GM12878 (cell line): ENCODE results near the gene ARRDC1. TPM values are rescaled to one million over a fixed set of nuclear protein-coding genes. Genes with fewer than 3 reads are reported as not detected.

ENCODE experiments used
- ATAC-seq: fragments of 200-7000 bp; cut with Tn5 transposase; 3 replicates; pipeline ENCODE4 v1.9.1; 2020; ENCODE audit warnings: mild to moderate bottlenecking, moderate library complexity
- BruUV-seq: library from RNA; stranded (reverse); fragments of 400-500 nt; replicated peaks from 2 replicates; lab custom pipeline; 2021; lab: Mats Ljungman, UMichigan
- CTCF ChIA-PET: fragments of 300-600 bp; sonication (Branson Sonifier 250); formaldehyde crosslinking; extraction: SDS; loops from one replicate; lab custom pipeline; 2021; ENCODE audit warnings: inconsistent platforms; lab: Yijun Ruan, JAX
- POLR2A ChIA-PET: fragments of 350-600 bp; formaldehyde crosslinking; extraction: SDS; loops from one replicate; lab custom pipeline; 2021; ENCODE audit warnings: inconsistent platforms; lab: Charles Lee
- RAD21 ChIA-PET: fragments of 300-600 bp; sonication (Branson Sonifier 250); formaldehyde crosslinking; loops from one replicate; lab custom pipeline; 2023; ENCODE audit warnings: antibody characterized with exemption; ENCODE audit not compliant: unreplicated experiment; lab: Charles Lee
- SMC1A ChIA-PET: fragments of 300-600 bp; sonication (Branson Sonifier 250); formaldehyde crosslinking; loops from one replicate; lab custom pipeline; 2023; ENCODE audit not compliant: unreplicated experiment, uncharacterized antibody; lab: Charles Lee
- DNase-seq: peaks from one replicate; pipeline ENCODE4 v3.0.0-alpha.2; 2011; ENCODE audit warnings: low read depth, low spot score
- FAIRE-seq: peaks from 3 replicates; lab custom pipeline; 2011; peaks lifted over from hg19 to GRCh38; lab: Jason Lieb, UNC
- H2AFZ ChIP-seq: 2 replicates; pipeline ENCODE4 v1.6.0; 2011; ENCODE audit warnings: low read depth, low read length, control low read depth; ENCODE audit not compliant: control insufficient read depth
- H3K27ac ChIP-seq: 2 replicates; pipeline ENCODE4 v1.5.1; 2011; ENCODE audit warnings: control low read depth; ENCODE audit not compliant: control insufficient read depth, insufficient read depth
- H3K27me3 ChIP-seq, 2 experiments: replicated peaks in 1 of 2; 2 replicates each; pipeline versions ENCODE4 v1.6.0 to v1.6.1; 2011; ENCODE audit warnings: low read length in 1 of 2; ENCODE audit not compliant: control insufficient read depth in 2 of 2, insufficient read depth in 2 of 2
- H3K36me3 ChIP-seq, 2 experiments: 2 replicates each; pipeline ENCODE4 v1.5.1; 2011; ENCODE audit warnings: low read length in 1 of 2; ENCODE audit not compliant: control insufficient read depth in 2 of 2, insufficient read depth in 2 of 2
- H3K4me1 ChIP-seq: 2 replicates; pipeline ENCODE4 v1.6.1; 2011; ENCODE audit warnings: mild to moderate bottlenecking, low read length, moderate library complexity, mixed read lengths; ENCODE audit not compliant: control insufficient read depth, insufficient read depth
- H3K4me2 ChIP-seq: 2 replicates; pipeline ENCODE4 v1.6.0; 2011; ENCODE audit warnings: control low read depth; ENCODE audit not compliant: control insufficient read depth, insufficient read depth
- H3K4me3 ChIP-seq: fragments of 200-600 bp; sonication (generic); 2 replicates; pipeline ENCODE4 v1.5.1; 2016
- H3K79me2 ChIP-seq: 2 replicates; pipeline ENCODE4 v1.6.0; 2011; ENCODE audit warnings: low read length; ENCODE audit not compliant: control insufficient read depth, insufficient read depth
- H3K9ac ChIP-seq: 2 replicates; pipeline ENCODE4 v1.8.0; 2011; ENCODE audit warnings: low read length, control low read depth, mixed read lengths; ENCODE audit not compliant: control insufficient read depth, insufficient read depth
- H3K9me3 ChIP-seq: replicated peaks from 3 replicates; pipeline ENCODE4 v1.5.1; 2011; ENCODE audit warnings: mild to moderate bottlenecking, low read length; ENCODE audit not compliant: control insufficient read depth, insufficient read depth
- H4K20me1 ChIP-seq: 2 replicates; pipeline ENCODE4 v1.6.0; 2011; ENCODE audit not compliant: control insufficient read depth, insufficient read depth
- BHLHE40 ChIP-seq, 2 experiments: fragments of 450-650 bp in 1 of 2; IDR thresholded peaks; 2 replicates each; pipeline ENCODE4 v1.6.1; 2011 to 2017; ENCODE audit warnings: low read depth in 2 of 2, borderline replicate concordance in 1 of 2, improper control_type of control experiment in 1 of 2, low read length in 1 of 2, mild to moderate bottlenecking in 1 of 2
- CBFB ChIP-seq: IDR thresholded peaks from 2 replicates; pipeline ENCODE4 v1.6.1; 2016; ENCODE audit warnings: antibody characterized with exemption, low read depth
- CBX3 ChIP-seq: fragments of 200-600 bp; sonication (generic); IDR thresholded peaks from 2 replicates; pipeline ENCODE4 v1.6.1; 2016; ENCODE audit warnings: low read depth, borderline replicate concordance
- CEBPZ ChIP-seq: fragments of 150-350 bp; IDR thresholded peaks from 2 replicates; pipeline ENCODE4 v1.6.1; 2016; ENCODE audit warnings: low read depth, low read length
- CHD2 ChIP-seq: IDR thresholded peaks from 2 replicates; pipeline ENCODE4 v1.6.1; 2011; ENCODE audit warnings: low read depth, low read length, improper control_type of control experiment, borderline replicate concordance
- ESRRA ChIP-seq: IDR thresholded peaks from 2 replicates; pipeline ENCODE4 v1.6.1; 2012; ENCODE audit warnings: mild to moderate bottlenecking, low read length, improper control_type of control experiment
- JUNB ChIP-seq: IDR thresholded peaks from 2 replicates; pipeline ENCODE4 v1.6.1; 2016; ENCODE audit warnings: antibody characterized with exemption, mild to moderate bottlenecking
- MEF2A ChIP-seq: IDR thresholded peaks from 2 replicates; pipeline ENCODE4 v1.6.1; 2011; ENCODE audit warnings: low read depth, mild to moderate bottlenecking, low read length, moderate library complexity; ENCODE audit not compliant: insufficient read depth
- NFYA ChIP-seq: IDR thresholded peaks from 2 replicates; pipeline ENCODE4 v1.6.1; 2011; ENCODE audit warnings: low read depth, mild to moderate bottlenecking, low read length, improper control_type of control experiment, borderline replicate concordance
- PAX5 ChIP-seq: IDR thresholded peaks from 2 replicates; pipeline ENCODE4 v1.6.1; 2011; ENCODE audit warnings: low read depth, low read length, borderline replicate concordance
- PML ChIP-seq: IDR thresholded peaks from 2 replicates; pipeline ENCODE4 v1.6.1; 2012; ENCODE audit warnings: low read length, inconsistent platforms
- POLR2AphosphoS2 ChIP-seq: IDR thresholded peaks from 2 replicates; pipeline ENCODE4 v1.6.1; 2011; ENCODE audit warnings: low read depth, mild to moderate bottlenecking, low read length, improper control_type of control experiment, moderate library complexity
- REST ChIP-seq: IDR thresholded peaks from 2 replicates; pipeline ENCODE4 v1.6.1; 2012; ENCODE audit warnings: mild to moderate bottlenecking, low read depth, low read length
- RUNX3 ChIP-seq: IDR thresholded peaks from 2 replicates; pipeline ENCODE4 v1.6.1; 2012; ENCODE audit warnings: low read length, inconsistent platforms
- SMAD1 ChIP-seq: fragments of 450-650 bp; IDR thresholded peaks from 2 replicates; pipeline ENCODE4 v1.6.1; 2018; ENCODE audit warnings: mild to moderate bottlenecking, low read depth; ENCODE audit not compliant: partially characterized antibody
- WGBS: methylation state at CpG from one replicate; pipeline ENCODE4 v1.1.6; 2016; ENCODE audit warnings: low lambda C conversion rate; ENCODE audit not compliant: insufficient replicate concordance, insufficient coverage; ENCODE audit errors: missing lambda C conversion rate; 5-methylcytosine and 5-hydroxymethylcytosine counted together
- in situ Hi-C: fragments of 300-500 bp; cut with MboI; formaldehyde crosslinking; loops from 9 replicates; pipeline ENCODE4 v1.14.3; 2018; ENCODE audit warnings: mixed read lengths
- intact Hi-C: fragments of 100-400 bp; cut with micrococcal nuclease; formaldehyde crosslinking; loops from one replicate; pipeline ENCODE4 v1.14.2; 2022; ENCODE audit not compliant: unreplicated experiment
- polyA plus RNA-seq, 11 experiments: library from polyadenylated mRNA; depleted of rRNA in 4 of 11; unstranded in 6 of 11; stranded (reverse) in 5 of 11; fragments of >200 nt; fragmentation: Nextera tagmentation in 4 of 11; fragmentation: Illumina TruSeq in 1 of 11; extraction: Ambion mirVana in 4 of 11; extraction: Trizol in 1 of 11; gene quantifications; 1 replicate in 1 of 11; 2 replicates in 10 of 11; pipeline versions ENCODE4 v1.2.1 to v1.2.3, GENCODE V29; 2011 to 2016; ENCODE audit warnings: inconsistent platforms in 2 of 11, missing spikeins in 2 of 11, low read depth in 1 of 11
- total RNA-seq, 4 experiments: library from RNA; depleted of rRNA in 3 of 4; stranded (reverse); fragments of >200 nt in 3 of 4; fragmentation: Illumina TruSeq in 1 of 4; extraction: Trizol in 1 of 4; gene quantifications; 2 replicates each; pipeline versions ENCODE4 v1.2.1 to v1.2.3, GENCODE V29; 2013 to 2021
- TF ChIP-seq, protein P1 (sequence below): fragments of 450-650 bp; IDR thresholded peaks from 2 replicates; pipeline ENCODE4 v1.6.1; 2017; ENCODE audit warnings: mild to moderate bottlenecking, low read depth, inconsistent platforms; ENCODE audit not compliant: poor library complexity, severe bottlenecking

The ARRDC1 gene
- total and polyA plus RNA-seq, 10 of the 15 experiments (the other 5 are each of a cell fraction or from before 2014, with no cell fraction given): 0.23 to 34.4 (median 20.9) TPM

DNA sequence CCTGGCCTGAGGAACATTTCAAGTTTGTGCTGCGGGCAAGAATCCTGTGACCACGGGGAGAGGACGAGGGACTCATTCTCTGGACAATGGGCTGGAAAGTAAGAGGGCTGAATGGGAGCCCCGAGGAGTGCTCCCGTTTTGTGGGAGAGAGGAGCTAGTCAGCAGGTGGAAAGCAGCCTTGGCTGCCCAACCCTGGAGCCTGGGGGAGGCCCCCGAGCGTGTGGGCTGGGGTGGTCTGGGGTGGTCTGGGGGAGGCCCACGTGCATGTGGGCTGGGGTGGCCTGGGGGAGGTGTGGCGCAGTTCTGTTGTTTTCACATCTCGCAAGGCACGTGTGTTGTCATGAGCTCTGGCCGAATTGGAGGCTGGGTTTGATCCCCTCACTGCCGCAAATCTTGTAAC, 40.9 kb downstream of the ARRDC1 start:
- no peaks in the 10 kb centered on the region; the same call in 2 of the 3 replicates for H3K9me3 ChIP-seq
- RAD21 ChIA-PET: no interaction called here
- CTCF ChIA-PET: no interaction called here
- H2AFZ ChIP-seq: no peak overlapping the region
- SMC1A ChIA-PET: no interaction called here
- in situ Hi-C loops (no loop called here), intact Hi-C loops (no loop called here)
- TF ChIP-seq REST: no peak
- no peak for TF ChIP-seq PAX5
- no peak for TF ChIP-seq CEBPZ
- no peak for TF ChIP-seq SMAD1
- no peak for TF ChIP-seq NFYA
- no peak for TF ChIP-seq ESRRA
- TF ChIP-seq CBFB: no peak
- TF ChIP-seq, protein P1, sequence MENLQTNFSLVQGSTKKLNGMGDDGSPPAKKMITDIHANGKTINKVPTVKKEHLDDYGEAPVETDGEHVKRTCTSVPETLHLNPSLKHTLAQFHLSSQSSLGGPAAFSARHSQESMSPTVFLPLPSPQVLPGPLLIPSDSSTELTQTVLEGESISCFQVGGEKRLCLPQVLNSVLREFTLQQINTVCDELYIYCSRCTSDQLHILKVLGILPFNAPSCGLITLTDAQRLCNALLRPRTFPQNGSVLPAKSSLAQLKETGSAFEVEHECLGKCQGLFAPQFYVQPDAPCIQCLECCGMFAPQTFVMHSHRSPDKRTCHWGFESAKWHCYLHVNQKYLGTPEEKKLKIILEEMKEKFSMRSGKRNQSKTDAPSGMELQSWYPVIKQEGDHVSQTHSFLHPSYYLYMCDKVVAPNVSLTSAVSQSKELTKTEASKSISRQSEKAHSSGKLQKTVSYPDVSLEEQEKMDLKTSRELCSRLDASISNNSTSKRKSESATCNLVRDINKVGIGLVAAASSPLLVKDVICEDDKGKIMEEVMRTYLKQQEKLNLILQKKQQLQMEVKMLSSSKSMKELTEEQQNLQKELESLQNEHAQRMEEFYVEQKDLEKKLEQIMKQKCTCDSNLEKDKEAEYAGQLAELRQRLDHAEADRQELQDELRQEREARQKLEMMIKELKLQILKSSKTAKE: no peak
- TF ChIP-seq POLR2AphosphoS2: no peak
- TF ChIP-seq CBX3: no peak
- TF ChIP-seq MEF2A: no peak
- TF ChIP-seq CHD2: no peak
- TF ChIP-seq PML: no peak
- TF ChIP-seq RUNX3: no peak
- TF ChIP-seq BHLHE40 (IDR thresholded peaks at IDR 0.05; ENCODE audit: borderline replicate concordance in 1 of 2, low read depth in 2 of 2, low read length in 1 of 2): no peak
- no peak for TF ChIP-seq JUNB
- H3K27ac ChIP-seq: no peak overlapping the region
- H3K27me3 ChIP-seq: no peaks in the 10 kb centered on the region
- H4K20me1 ChIP-seq: no peaks in the 10 kb centered on the region
- ATAC-seq (no peak), FAIRE-seq (no peak), DNase-seq (no peak)
- no peak overlapping the region for H3K9ac ChIP-seq
- peaks cover 8 to 28% of the 10 kb centered on the region in 2 experiments for H3K36me3 ChIP-seq
- no TSS peak for BruUV-seq
- peaks cover 53% of the 10 kb centered on the region for H3K79me2 ChIP-seq
- H3K4me2 ChIP-seq: no peak overlapping the region
- POLR2A ChIA-PET: interaction anchor here (0.9 to 1.0 kb wide), 2 partner anchors 10 to 28 kb away, joined by 3 read pairs; partner anchors contain the start of gene EHMT1
- peaks cover 9% of the 10 kb centered on the region for H3K4me1 ChIP-seq
- WGBS: 92% methylated on average over 13 of the region's 13 CpGs
- no peak overlapping the region for H3K4me3 ChIP-seq
